Measurements from ENCODE around the gene HINT3.
"Not testable (repeated sequence)": the region's sequence is repeated elsewhere in the genome, so short reads cannot be mapped to it uniquely, and the experiment has no call there.

Gene HINT3

DNA sequence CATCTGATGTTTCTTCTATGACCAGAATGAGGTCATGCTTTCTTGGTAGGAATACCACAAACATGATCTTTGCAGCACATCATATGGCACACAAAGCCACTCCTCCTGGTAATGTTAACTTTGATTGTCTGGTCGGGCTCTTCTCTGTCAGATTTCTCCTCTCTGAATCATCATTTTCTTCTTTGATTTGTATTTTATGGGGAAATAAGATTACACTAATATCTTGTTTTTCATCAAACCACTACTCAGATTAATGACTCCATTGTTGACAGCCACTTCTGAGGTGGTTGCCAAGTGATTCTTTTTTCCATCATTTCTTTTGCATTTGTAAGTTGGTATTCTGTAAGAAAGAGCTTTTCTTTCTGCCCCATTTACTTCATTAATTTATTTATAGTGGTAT is 59.3 kb downstream of the HINT3 start:
- TF ChIP-seq, protein P1, sequence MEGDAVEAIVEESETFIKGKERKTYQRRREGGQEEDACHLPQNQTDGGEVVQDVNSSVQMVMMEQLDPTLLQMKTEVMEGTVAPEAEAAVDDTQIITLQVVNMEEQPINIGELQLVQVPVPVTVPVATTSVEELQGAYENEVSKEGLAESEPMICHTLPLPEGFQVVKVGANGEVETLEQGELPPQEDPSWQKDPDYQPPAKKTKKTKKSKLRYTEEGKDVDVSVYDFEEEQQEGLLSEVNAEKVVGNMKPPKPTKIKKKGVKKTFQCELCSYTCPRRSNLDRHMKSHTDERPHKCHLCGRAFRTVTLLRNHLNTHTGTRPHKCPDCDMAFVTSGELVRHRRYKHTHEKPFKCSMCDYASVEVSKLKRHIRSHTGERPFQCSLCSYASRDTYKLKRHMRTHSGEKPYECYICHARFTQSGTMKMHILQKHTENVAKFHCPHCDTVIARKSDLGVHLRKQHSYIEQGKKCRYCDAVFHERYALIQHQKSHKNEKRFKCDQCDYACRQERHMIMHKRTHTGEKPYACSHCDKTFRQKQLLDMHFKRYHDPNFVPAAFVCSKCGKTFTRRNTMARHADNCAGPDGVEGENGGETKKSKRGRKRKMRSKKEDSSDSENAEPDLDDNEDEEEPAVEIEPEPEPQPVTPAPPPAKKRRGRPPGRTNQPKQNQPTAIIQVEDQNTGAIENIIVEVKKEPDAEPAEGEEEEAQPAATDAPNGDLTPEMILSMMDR (conservative IDR thresholded peaks at IDR 0.05; ENCODE audit: low read depth, low read length), result no peak
- no peak overlapping the region for H3K9ac ChIP-seq
- no peaks in the 10 kb centered on the region for H3K4me1 ChIP-seq (ENCODE audit: low read depth, poor library complexity, severe bottlenecking)
- no peaks in the 10 kb centered on the region for H4K20me1 ChIP-seq (ENCODE audit: insufficient read depth)
- no peak overlapping the region for H2AFZ ChIP-seq (ENCODE audit: low read depth)
- H3K36me3 ChIP-seq (ENCODE audit: insufficient read depth), result no peaks in the 10 kb centered on the region
- H3K4me3 ChIP-seq (IDR thresholded peaks at IDR 0.05; ENCODE audit: insufficient read depth, low read depth, low read length), result no peak overlapping the region
- H3K27me3 ChIP-seq (ENCODE audit: insufficient read depth, low read depth), result no peaks in the 10 kb centered on the region
- no peak overlapping the region for H3K27ac ChIP-seq
- H3K79me2 ChIP-seq (ENCODE audit: insufficient read depth, low read depth), result no peaks in the 10 kb centered on the region
- no peak overlapping the region for H3K4me2 ChIP-seq

DNA sequence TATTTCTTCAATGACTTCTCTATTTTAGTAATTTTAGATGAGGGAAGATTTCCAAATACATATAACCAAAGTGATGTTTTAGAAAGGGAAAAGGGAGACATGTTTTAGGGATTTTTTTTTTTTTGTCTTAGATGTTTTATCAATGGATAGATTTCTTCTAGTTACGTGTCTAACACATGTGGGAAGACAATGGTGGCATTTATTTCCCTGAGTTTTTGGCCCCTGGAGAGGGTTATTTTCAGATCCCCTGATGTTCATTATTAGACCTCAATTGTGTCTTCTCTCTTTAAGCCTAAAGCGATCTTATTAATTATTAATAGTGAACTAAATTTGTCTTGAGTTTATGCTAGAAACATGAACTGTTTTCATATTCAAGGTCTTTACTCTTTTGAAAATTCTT is 60.0 kb downstream of the HINT3 start:
- Histone ChIP-seq H2AFZ (ENCODE audit: low read depth) (no peak overlapping the region), H3K79me2 (ENCODE audit: insufficient read depth, low read depth) (no peaks in the 10 kb centered on the region), H3K4me1 (ENCODE audit: low read depth, poor library complexity, severe bottlenecking) (no peaks in the 10 kb centered on the region), H3K9ac (no peak overlapping the region), H3K4me2 (no peak overlapping the region), H3K4me3 (IDR thresholded peaks at IDR 0.05; ENCODE audit: insufficient read depth, low read depth, low read length) (no peak overlapping the region), H3K27me3 (ENCODE audit: insufficient read depth, low read depth) (no peaks in the 10 kb centered on the region), H4K20me1 (ENCODE audit: insufficient read depth) (no peaks in the 10 kb centered on the region), H3K36me3 (ENCODE audit: insufficient read depth) (no peaks in the 10 kb centered on the region), H3K27ac (no peak overlapping the region)
- TF ChIP-seq, protein P1 (conservative IDR thresholded peaks at IDR 0.05; ENCODE audit: low read depth, low read length), result no peak

DNA sequence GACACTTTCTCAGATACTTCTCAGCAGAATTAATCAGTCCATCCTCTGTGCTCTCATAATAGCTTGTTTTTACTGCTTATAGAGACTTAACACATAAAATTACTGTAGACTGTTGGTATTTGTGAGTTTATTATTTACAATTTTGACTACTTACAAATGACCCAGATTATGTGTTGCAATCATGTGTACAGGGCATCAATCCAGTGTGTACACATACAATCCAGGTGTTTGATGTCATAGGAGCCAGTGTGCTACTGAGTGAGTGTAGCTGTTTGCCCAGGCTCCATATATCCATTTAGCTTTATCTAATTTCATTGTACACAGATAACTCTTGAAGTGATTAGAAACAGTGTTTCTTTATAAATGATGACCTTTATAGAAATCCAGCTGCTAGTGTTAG is 61.1 kb downstream of the HINT3 start:
- Histone ChIP-seq H3K27ac (no peak overlapping the region), H3K4me1 (ENCODE audit: low read depth, poor library complexity, severe bottlenecking) (no peaks in the 10 kb centered on the region), H3K4me2 (no peak overlapping the region), H3K4me3 (IDR thresholded peaks at IDR 0.05; ENCODE audit: insufficient read depth, low read depth, low read length) (no peak overlapping the region), H3K9ac (no peak overlapping the region), H2AFZ (ENCODE audit: low read depth) (no peak overlapping the region), H3K36me3 (ENCODE audit: insufficient read depth) (no peaks in the 10 kb centered on the region; the same call in 1 of the 2 replicates), H3K79me2 (ENCODE audit: insufficient read depth, low read depth) (no peaks in the 10 kb centered on the region), H4K20me1 (ENCODE audit: insufficient read depth) (no peaks in the 10 kb centered on the region), H3K27me3 (ENCODE audit: insufficient read depth, low read depth) (no peaks in the 10 kb centered on the region)
- TF ChIP-seq, protein P1 (conservative IDR thresholded peaks at IDR 0.05; ENCODE audit: low read depth, low read length), result no peak

DNA sequence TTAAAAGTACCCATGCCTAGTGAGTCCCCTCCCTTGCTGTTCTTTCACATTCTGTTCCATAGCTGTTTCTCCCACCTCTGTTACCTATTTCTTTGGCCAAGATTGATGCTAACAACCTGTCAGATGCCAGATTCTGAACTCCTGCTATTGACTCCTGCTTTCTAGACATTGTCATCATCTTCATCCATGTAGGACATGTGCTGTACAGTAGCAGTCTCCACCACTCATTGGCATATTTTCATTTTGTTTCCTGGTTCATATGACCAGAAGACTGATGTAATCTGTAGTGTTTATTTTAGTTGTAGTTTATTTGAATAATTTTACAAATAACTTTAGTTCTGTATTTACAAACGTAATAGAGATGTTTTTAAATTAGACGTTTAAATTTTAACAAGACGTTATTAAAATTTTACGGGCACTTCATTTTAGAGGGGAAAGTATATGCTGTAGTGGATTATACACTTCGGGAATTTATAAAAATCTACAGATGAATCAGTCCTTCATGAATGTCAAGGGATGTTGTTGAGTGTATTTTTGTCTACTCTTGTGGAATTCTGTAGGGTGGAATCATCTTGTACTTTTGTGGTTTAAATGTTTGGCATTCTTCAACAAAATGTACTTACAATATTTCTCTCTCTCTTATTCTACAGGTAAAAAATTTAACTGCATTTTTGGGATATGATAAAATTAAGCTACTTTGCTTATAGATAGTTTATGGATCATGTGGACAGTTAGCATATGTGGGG is 63.9 kb downstream of the HINT3 start:
- Histone ChIP-seq H3K27ac (no peak overlapping the region), H3K4me2 (no peak overlapping the region), H3K36me3 (ENCODE audit: insufficient read depth) (no peaks in the 10 kb centered on the region; the same call in 1 of the 2 replicates), H3K4me3 (IDR thresholded peaks at IDR 0.05; ENCODE audit: insufficient read depth, low read depth, low read length) (no peak overlapping the region), H4K20me1 (ENCODE audit: insufficient read depth) (no peaks in the 10 kb centered on the region), H3K9ac (no peak overlapping the region), H2AFZ (ENCODE audit: low read depth) (no peak overlapping the region), H3K27me3 (ENCODE audit: insufficient read depth, low read depth) (no peaks in the 10 kb centered on the region), H3K79me2 (ENCODE audit: insufficient read depth, low read depth) (no peaks in the 10 kb centered on the region), H3K4me1 (ENCODE audit: low read depth, poor library complexity, severe bottlenecking) (no peaks in the 10 kb centered on the region)
- TF ChIP-seq, protein P1 (conservative IDR thresholded peaks at IDR 0.05; ENCODE audit: low read depth, low read length), result no peak

DNA sequence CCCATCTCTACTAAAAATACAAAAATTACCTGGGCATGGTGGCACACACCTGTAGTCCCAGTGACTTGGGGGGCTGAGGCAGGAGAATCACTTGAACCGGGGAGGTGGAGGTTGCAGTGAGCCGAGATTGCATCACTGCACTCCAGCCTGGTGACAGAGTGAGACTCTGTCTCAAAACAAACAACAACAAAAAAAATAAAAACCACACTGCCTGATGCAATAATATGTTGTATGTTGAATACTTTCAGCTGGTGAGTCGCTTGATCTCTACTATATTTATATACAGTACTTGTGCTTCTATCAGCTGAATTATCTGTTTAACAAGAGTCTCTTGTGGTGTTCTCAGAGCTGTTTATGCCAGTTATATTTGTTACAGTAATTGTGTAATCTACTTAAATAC is 66.9 kb downstream of the HINT3 start:
- H4K20me1 ChIP-seq (ENCODE audit: insufficient read depth); H3K79me2 ChIP-seq (ENCODE audit: insufficient read depth, low read depth); H3K27ac ChIP-seq; H3K36me3 ChIP-seq (ENCODE audit: insufficient read depth); H3K4me1 ChIP-seq (ENCODE audit: low read depth, poor library complexity, severe bottlenecking); H3K27me3 ChIP-seq (ENCODE audit: insufficient read depth, low read depth); H3K4me2 ChIP-seq; H3K9ac ChIP-seq; H3K4me3 ChIP-seq (IDR thresholded peaks at IDR 0.05; ENCODE audit: insufficient read depth, low read depth, low read length); H2AFZ ChIP-seq (ENCODE audit: low read depth): not testable (repeated sequence)
